Kidney capillary endothelial cell (primary cell): ENCODE results near the gene RNF213.

Experiments used
- DNase-seq: peaks from one replicate; pipeline ENCODE4 v3.0.0-alpha.2; 2018; ENCODE audit warnings: low spot score

The RNF213 gene

GRCh38 chr17:80433916-80434666 lies 173.4 kb downstream of the RNF213 start:
- no peak for DNase-seq

- DNase-seq: no peak
Observed at GRCh38 chr17:80437532-80437931, 176.9 kb downstream of the RNF213 start.

GRCh38 chr17:80438806-80439205 lies 178.2 kb downstream of the RNF213 start:
- DNase-seq: no peak

- no peak for DNase-seq
Observed at GRCh38 chr17:80439499-80439898, 178.8 kb downstream of the RNF213 start.

GRCh38 chr17:80441133-80441578 lies 180.5 kb downstream of the RNF213 start:
- DNase-seq: peak; percentile 42

GRCh38 chr17:80441598-80442322 lies 181.1 kb downstream of the RNF213 start:
- no peak for DNase-seq

GRCh38 chr17:80442323-80442659 lies 181.6 kb downstream of the RNF213 start:
- DNase-seq: no peak

- no peak for DNase-seq
Observed at GRCh38 chr17:80442764-80443163, 182.1 kb downstream of the RNF213 start.

GRCh38 chr17:80443498-80443897 lies 182.8 kb downstream of the RNF213 start:
- DNase-seq: no peak

- no peak for DNase-seq
Observed at GRCh38 chr17:80443916-80444643, 183.4 kb downstream of the RNF213 start.

- DNase-seq: no peak
Observed at GRCh38 chr17:80444644-80444979, 184.0 kb downstream of the RNF213 start.

- DNase-seq: no peak
Observed at GRCh38 chr17:80445007-80445725, 184.5 kb downstream of the RNF213 start.

- no peak for DNase-seq
Observed at GRCh38 chr17:80445726-80446110, 185.1 kb downstream of the RNF213 start.

GRCh38 chr17:80446645-80447405 lies 186.2 kb downstream of the RNF213 start:
- DNase-seq: no peak

GRCh38 chr17:80447790-80448189 lies 187.1 kb downstream of the RNF213 start:
- DNase-seq: no peak
